GM21619 (cell line): Measurements from ENCODE around the gene RELN.
"Not testable (repeated sequence)": the region's sequence is repeated elsewhere in the genome, so short reads cannot be mapped to it uniquely, and the experiment has no call there.

Experiments used
- ATAC-seq: cut with Tn5 transposase; IDR thresholded peaks from one replicate; pipeline ENCODE4 v1.9.1; 2021; ENCODE audit not compliant: unreplicated experiment

RELN gene

DNA sequence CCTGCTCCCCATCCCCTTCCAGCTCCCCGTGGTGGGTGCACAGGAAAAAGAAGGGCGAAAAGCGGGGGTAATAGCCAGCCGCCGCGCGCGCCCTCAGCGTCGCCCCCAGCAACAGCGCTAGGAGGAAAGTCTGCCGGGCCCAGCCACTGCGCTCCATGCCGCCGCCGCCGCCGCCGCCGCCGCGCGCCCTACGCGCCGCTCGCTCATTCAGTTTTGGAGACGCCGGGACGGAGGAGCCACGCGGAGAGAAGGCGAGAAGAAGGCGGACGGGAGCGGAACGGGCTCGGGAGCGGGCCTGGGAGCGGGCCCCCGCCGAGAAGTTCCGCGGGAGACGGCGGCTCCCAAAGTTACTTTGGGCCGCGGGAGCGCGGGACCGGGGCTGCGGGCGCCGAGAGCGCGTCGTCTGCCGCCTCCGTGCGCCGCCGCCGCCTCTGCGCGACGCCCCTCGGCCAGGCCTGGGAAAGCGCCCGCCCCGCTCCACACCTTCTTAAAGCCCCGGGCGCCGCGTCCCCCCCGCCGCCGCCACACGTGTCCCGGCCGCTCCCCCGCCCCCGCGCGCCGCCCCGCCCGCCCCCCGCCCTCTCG lies at the start of gene RELN:
Gene RELN, minus strand, starts transcription at position 459 of the 585 bp plus-strand sequence. Its CDS starts 302 bp downstream, at position 157.
- no peak for ATAC-seq

DNA sequence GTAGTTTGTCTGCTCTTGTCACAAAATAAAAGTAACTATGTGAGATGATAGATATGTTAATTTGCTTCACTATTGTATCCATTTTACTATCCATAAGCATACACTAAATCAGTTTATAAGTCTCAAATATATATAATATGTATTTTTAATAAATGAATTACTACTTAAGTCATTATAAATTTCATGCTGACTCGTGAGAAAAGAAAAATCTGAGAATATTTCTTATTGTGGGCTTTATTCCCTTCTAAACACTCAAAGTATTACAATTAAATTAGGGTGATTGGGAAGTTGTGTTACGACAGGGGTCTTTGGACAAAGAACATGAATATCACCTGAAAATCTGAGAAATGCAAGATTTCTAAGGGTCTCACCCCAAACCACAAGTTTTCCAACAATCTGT lies 48.7 kb upstream of the RELN start:
- ATAC-seq = no peak

DNA sequence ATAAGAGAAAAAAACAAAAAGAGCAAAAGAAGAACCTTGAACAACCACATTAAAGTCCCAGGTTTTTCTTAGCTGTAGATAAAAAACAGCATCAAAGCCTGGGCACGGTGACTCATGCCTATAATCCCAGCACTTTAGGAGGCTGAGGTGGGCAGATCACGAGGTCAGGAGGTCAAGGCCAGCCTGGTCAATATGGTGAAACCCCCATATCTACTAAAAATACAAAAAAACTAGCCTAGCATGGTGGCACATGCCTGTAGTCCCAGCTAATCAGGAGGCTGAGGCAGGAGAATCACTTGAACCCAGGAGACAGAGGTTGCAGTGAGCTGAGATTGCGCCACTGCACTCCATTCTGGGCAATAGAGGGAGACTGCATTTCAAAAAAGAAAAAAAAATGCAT lies 47.4 kb upstream of the RELN start:
- not testable (repeated sequence) for ATAC-seq

DNA sequence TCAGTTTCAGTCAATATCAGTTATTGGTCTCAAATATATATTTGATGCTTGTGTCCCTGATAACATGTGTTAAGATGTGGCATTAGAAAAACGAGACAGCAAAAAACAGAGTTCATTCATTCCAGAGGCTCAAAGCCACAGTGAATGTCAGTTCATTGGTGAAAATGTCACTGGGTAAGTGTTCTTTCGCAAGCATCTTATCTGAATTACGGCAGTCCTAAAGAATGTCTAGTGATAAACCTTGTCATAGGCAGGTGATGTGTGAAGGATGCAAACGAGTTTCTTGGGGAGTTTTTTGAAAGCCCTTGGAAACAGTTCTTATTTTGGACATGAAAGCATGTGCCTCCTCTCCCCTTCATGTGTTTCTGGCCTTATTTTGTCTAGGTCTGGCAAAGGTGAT lies 45.9 kb upstream of the RELN start:
- ATAC-seq = no peak

DNA sequence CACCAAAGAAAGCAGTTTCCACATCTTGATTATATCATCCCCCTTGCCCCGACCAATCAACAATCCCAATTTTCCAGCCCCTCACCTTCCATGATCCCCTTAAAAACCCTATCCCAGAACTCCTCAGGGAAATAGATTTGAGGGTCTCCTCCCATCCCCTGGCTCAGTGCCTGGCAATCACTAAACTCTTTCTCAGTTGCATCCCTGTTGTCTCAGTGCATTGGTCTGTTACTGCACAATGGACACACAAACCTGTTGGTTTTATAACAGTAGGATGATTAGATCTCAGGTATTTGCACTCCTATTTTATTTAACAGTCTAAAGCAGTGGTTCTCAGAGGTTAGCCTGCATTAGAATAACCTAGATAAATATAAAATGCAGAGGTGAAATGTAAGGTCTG lies 45.2 kb upstream of the RELN start:
- no peak for ATAC-seq

DNA sequence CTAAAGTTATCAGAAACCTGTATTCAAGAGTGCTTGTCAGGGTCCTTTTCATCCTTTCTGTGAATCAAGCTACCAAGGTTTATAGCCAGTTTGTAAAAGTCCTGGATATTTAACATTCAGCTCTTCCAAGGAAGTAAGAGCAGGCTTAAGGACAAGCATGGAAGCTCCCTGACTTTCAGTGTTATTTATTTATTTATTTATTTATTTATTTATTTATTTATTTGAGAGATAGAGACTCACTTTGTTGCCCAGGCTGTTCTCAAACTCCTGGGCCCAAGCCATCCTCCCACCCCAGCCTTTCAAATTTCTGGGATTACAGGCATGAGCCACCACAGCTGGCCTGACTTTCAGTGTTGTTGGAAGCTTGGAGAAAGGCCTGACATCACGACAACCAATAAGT lies 44.4 kb upstream of the RELN start:
- ATAC-seq = no peak

DNA sequence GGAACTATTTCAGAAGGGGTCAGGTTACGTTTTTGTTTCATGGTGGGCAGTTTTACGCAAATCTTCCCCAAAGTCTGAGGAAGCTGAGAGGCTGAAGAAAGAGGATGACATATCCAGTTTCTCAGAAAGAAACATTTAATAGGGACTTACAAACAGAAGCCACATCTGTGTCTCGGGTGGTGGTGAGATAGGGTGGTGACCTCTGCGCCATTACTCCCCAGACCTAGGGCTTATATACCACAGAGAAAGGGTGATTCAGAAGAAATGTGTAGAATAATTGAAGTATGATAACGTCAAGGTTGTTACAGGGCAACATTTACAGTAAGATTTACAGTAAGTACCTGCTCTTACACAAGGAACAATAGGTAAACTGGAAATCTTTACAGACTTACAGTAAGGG lies 43.0 kb upstream of the RELN start:
- no peak for ATAC-seq

DNA sequence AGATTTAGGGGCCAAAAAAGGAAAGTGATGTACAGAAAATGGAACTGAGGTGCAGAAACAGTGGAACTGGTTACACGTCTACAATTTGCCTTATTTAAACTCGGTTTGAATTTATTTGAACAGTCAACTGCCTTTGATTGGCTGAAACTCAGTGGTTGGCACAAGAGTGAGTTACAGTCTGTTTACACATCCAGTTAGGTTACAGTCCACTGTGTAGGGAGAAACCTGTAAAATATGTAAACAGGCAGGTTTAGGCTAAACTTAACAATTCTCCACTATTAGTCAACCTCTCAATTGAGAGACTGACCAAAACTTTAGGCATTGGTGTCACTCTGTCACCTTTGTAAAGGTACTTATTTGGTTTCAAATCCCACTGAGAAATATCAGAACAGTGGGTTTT lies 40.3 kb upstream of the RELN start:
- ATAC-seq = no peak

DNA sequence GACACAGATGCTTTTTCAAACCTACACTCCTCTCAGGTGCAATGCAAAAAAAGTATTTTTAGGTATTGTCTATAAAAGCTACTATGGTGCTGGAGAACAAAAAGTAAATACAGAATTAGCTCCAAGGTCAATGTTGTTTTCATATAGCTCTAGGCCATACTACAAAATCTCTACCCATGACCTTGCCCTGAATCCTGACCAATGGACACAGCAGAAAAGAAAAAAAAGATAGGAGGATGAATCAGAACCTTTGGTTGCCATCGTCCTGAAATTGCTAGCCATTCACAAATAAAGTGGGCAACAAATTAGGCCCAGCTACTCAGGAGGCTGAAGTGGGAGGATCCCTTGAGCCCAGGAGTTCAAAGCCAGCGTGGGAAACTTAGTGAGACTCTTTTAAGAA lies 35.2 kb upstream of the RELN start:
- ATAC-seq = no peak

DNA sequence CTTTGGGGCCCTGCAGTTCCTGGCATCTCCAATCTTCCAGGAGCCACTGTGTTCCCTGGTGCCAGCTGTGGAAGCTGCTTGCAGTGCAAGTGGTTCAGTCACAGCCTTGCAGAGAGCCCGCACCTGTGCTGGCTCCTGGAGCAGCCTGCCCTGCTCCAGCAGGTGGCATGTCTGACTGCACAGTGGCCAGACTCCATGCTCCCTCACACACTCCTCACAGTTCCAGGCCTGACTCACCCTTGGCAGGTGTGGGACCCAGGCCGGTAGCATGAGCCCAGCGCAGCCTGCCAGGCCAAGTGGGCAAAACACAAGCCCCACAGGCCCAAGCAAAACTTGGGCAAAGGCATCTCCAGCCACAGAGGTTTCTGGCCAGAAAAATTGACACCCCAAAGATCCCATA lies 33.6 kb upstream of the RELN start:
- ATAC-seq = no peak

DNA sequence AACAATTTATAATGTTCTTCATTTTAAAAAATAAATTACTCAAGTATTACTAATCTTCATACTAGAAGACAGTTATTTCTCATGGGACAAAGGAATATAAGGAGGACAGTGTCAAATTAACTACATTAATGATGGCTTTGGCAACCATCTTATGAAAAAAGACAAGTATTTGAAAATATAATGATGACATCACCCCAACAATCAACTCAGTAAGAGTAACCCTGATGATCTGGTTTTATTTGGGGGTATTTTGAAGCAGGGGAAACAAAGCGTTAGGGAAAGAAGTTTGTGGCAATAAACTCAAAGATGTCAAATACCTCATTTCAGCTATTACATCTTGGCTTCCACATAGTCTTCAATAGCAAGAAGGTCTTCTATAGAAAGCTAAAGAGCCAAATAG lies 29.0 kb upstream of the RELN start:
- no peak for ATAC-seq

DNA sequence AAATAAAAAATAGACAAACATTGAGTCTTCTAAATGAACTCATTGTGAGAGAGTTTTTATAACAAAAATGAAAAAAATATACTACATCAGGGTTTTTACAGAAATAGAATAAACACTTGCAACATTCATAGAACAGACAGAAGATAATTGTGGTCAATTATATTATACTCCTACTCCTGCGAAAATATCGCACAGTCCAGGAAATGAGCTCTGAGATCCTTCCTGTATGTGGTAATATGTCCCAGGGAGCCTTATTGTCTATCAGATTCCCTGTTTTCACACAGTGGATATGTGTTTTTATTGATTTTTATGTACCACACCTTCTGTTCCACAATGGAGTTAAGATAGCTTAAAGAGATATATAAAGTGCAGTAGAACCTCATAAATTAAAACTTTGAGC lies 27.5 kb upstream of the RELN start:
- ATAC-seq = no peak

DNA sequence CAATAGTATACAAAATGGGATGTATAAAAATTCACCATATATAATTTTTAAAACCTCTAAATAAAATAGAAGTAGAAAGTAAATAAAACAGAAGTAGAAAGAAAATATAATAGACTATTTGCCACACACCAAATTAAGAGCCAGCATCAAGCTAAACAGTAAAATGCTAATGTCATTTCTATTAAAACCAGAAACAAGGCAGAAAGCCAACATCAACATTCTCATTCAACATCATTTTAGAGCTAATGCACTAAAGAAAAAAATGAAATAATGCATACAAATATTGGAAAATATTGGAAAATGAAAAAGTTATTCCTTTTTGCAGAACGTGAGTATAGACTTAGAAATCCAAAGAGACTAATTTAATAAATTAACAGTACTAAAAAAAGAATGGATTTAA lies 23.4 kb upstream of the RELN start:
- ATAC-seq = no peak

DNA sequence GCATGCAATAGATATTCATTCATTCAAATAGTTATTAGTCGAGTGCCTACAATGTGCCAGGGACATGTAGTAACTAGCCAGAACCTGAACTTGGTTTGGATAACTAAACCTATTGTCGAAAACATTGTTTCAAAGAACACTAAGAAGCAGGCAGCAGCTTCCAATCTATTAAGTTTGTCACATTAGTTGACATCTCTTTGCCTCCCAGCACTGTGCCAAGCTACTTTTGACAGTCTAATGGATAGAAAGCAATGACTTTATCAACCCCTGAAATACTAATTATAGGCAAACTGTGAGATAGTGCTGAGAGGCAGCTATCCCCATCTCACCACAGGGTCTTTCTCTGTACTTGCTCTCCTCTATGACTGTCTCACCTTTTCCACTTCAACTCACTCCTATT lies 22.4 kb upstream of the RELN start:
- ATAC-seq = no peak

DNA sequence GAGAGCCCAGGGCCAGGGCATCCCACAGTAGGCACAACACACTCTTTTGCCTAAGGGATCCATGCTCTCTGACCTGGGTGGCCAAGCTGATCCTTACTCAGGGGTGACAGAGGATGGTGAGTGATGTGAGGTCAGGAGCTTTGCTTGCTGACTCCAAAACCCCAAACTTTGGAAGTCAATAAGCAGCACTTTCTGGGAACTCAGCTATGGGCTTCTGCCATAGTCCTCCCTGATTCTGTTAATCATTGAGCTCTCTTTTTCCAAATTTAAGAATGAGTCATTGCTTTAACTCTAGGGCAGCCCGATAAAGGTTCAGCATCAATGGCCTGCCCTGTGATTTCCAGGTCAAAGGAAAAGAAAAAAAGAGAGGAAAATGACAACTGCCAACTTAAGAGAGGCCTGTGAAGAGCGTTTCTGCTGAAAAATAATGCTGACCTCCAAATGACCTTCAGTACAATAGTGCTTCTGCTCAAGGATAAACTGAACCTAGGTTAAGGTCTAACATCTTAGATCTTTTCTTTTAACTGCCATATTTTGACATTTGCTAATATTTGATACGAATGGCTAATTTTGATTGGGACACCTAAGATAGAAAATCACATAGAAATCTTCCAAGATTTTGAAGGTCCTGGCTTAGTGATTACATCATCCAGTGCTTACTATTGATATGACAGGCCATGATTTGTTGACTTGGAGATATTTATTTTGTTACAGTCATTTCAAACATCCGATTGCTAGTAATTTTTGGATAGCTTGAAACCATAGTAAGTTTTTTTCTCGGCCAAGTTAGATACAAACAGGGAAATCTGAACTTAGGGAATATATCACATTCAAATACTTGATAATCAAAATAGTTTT lies 20.8 kb upstream of the RELN start:
- no peak for ATAC-seq

DNA sequence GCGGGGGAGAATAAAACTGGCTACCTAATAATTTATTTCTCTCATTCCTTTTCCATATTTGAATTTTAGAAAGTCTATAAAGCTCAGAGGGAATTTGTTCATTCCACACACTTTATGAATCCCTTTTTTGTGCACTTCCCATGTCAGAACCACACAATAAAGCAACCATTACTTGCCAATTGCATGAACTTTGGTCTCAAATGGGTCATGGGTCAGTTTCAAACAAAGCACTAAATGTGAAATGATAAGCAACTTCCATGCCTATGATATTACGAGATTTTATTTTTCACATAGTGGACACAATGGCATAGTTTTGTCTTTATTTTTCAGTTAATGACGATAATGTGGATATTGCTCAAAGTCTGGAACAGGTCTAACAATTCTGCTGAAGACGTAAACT lies 18.6 kb upstream of the RELN start:
- no peak for ATAC-seq

DNA sequence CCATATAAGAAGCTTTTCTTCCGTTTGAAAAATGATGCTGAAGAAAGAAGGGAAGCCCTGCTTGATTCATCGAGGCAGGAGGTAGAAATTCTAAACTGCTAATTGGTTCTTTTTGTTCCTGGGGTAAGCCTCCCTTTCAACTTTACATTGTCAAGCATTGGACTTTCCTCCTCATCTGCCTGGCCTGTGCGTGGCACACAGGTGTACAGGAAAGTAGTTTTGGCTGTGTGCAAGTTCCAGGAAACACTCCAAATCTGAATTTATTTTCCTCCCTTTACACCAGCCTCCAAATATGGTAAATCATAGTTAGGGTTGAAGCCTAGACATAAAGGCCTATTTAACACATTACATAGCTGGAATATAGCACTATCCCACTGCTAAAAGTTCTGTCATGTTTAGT lies 18.2 kb upstream of the RELN start:
- no peak for ATAC-seq

DNA sequence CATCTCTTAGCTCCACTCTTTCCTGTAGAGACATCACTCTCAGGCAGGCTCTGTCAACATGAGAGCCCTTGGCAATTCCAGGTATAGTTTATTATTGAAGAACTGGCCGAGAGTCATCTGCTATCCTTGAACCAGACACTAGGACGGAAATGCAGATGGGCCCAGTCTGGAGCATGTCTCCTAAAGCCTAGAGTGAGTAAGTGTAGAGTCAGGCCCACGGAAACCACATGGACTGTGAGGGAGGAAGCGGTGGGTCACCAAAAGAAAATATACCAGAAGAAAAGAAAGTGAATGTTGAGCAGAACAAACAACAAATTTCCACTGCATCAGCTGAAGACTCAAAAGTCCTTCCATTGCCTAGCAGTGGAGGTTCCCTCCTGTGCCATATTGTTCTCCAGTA lies 15.7 kb upstream of the RELN start:
- ATAC-seq = no peak

DNA sequence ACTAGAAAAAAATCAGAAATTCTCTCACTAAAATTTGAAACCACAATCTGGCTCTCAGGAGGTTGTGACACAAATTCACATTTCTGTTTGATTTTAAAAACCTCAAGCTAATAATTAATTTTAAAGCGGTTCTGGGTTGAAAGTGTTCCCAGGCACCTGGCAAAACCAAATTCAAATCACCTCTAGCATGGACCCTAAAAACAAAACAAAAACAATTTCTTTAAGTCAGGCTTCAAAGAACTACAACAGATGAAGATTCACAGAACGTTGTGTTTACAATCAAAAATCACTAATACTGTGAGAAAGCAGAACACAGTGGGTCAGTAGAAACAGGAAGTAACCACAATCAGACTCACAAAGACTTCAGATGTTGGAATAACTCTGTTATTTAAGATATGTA lies 7.2 kb upstream of the RELN start:
- ATAC-seq = peak; percentile 84

DNA sequence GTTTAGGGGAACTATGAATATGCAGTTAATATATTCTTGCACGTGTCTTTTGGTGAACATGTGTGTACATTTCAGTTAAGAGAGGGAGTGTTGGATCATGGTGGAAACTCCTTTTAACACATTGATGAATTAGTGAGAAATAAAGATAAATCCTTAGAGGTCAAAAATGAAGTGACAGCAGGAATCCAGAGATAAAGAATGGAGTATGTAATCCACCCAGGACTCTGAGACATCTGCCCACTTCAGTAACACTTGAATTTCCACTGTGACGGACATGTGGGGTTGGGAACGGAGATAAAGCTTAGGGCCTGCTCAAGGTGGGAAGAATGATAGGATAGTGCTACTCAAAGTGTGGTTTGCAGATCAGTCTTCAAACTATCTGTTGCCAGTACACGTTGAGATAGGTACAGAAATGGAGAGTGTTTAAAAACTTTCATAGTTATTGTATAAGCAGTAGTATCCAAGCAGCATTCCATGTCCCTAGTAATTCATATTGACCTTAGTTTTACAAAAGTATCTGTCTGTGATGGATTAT lies 6.6 kb upstream of the RELN start:
- ATAC-seq = no peak

DNA sequence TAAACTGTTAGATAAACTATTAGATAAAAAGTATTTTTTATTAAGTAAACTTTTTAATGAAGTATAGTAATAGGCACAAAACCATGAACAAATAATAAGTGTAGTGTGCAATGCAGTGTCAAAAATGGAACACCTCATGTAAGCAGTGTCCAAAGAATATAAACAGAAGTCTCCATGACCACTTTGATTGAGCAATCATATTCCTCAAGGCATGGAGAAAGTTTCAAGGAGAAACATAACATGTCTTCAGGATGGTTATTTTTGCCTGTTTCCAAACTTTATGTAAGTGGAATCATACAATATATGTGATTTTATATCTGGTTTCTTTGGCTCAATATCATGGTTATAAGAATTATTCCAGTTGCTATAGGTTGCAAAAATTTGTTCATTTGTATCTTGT lies 6.1 kb upstream of the RELN start:
- ATAC-seq = no peak

DNA sequence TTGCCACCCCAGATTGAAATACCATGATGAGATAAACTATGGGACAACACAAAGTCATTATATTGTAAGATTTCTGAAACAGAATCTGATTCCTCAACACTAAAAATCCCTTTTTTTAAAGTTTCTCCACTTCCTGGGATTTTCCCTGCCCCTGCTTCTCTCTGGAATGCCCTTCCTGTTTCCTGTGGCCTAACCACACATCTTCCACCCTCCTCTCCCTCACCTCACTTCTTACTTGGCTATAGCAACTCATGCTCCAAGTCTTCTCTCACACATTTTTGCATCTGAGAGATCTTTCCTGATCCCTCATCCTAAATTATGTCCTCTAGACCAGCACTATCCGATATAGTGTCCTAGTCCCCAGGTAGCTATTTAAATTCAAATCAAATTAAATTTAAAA lies 4.1 kb upstream of the RELN start:
- no peak for ATAC-seq

DNA sequence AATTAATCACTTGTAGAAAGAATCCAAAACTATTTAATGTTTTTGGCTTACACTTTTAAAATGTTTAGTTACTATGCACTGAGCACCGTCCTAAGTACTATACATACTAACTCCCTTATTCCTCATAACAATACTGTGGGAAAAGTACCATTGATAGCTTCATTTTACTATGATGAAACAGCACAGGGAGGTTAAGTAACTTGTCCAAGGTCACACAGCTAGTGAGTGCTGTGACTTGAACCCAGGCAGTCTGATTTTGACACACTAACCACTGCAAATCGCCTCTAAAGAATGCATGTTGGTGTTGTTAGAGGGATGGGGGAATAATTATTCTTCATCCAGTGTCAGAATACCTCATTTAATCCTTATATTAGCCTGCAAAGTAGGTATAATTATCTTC lies 1.9 kb upstream of the RELN start:
- ATAC-seq = no peak
